Glutamatergic neuron (in vitro differentiated cells): ENCODE measurements around the gene TRAT1. TPM values are rescaled to one million over a fixed set of nuclear protein-coding genes. Genes with fewer than 3 reads are reported as not detected.
"Not testable (repeated sequence)": the region's sequence is repeated elsewhere in the genome, so short reads cannot be mapped to it uniquely, and the experiment has no call there.

Source experiments
- DNase-seq: peaks from one replicate; pipeline ENCODE4 v3.0.0; 2022
- H3K27ac Mint-ChIP-seq: one replicate; pipeline ENCODE4 v1.8.0; 2020; ENCODE audit warnings: mild to moderate bottlenecking, mixed read lengths, inconsistent platforms; ENCODE audit not compliant: unreplicated experiment
- H3K27me3 Mint-ChIP-seq: one replicate; pipeline ENCODE4 v1.8.0; 2020; ENCODE audit warnings: mild to moderate bottlenecking, moderate library complexity, mixed read lengths, inconsistent platforms; ENCODE audit not compliant: unreplicated experiment
- H3K36me3 Mint-ChIP-seq: one replicate; pipeline ENCODE4 v1.8.0; 2020; ENCODE audit warnings: mild to moderate bottlenecking, mixed read lengths, inconsistent platforms; ENCODE audit not compliant: unreplicated experiment
- H3K4me1 Mint-ChIP-seq: one replicate; pipeline ENCODE4 v1.8.0; 2020; ENCODE audit warnings: mild to moderate bottlenecking, low read depth, mixed read lengths, inconsistent platforms; ENCODE audit not compliant: unreplicated experiment
- H3K4me3 Mint-ChIP-seq: one replicate; pipeline ENCODE4 v1.8.0; 2020; ENCODE audit warnings: mild to moderate bottlenecking, mixed read lengths, inconsistent platforms; ENCODE audit not compliant: unreplicated experiment
- H3K9me3 Mint-ChIP-seq: one replicate; pipeline ENCODE4 v1.8.0; 2020; ENCODE audit warnings: mild to moderate bottlenecking, moderate library complexity, mixed read lengths, inconsistent platforms; ENCODE audit not compliant: unreplicated experiment
- total RNA-seq: library from RNA; stranded (reverse); fragmentation: NEBNext Ultra II Directional; extraction: Animal tissue kit (Norgen Biotek cat#: 25700); gene quantifications from one replicate; pipeline ENCODE4 v1.2.1, GENCODE V29; 2021; ENCODE audit not compliant: unreplicated experiment
- TF ChIP-seq, protein P1 (sequence below): fragments of 200-600 bp; sonication (generic); IDR thresholded peaks from one replicate; pipeline ENCODE4 v1.5.0; 2021; ENCODE audit not compliant: partially characterized antibody, unreplicated experiment

The TRAT1 gene
- total RNA-seq, 1 donor from 2014 or later = not detected

DNA sequence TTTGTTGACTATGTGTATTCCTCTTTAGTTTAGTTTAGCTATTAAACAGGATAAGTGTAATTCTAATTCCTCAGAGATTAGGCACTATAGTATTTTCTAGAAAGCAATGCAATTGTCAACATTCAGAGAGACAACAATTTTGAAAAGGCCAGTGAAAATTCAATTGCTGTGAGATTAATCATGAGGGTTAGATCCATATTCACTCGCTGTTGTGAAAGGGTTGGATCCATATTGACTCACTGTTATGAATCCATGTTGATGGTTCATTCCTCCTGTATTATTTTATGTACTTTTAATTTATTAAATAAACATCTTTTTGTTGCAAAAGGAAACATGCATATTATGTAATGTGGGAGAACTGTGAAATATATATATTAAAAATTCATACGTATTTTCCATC, 641 bp downstream of the TRAT1 start:
- no peaks in the 10 kb centered on the region for H3K36me3 Mint-ChIP-seq
- DNase-seq = no peak
- H3K9me3 Mint-ChIP-seq = no peaks in the 10 kb centered on the region
- TF ChIP-seq, protein P1, sequence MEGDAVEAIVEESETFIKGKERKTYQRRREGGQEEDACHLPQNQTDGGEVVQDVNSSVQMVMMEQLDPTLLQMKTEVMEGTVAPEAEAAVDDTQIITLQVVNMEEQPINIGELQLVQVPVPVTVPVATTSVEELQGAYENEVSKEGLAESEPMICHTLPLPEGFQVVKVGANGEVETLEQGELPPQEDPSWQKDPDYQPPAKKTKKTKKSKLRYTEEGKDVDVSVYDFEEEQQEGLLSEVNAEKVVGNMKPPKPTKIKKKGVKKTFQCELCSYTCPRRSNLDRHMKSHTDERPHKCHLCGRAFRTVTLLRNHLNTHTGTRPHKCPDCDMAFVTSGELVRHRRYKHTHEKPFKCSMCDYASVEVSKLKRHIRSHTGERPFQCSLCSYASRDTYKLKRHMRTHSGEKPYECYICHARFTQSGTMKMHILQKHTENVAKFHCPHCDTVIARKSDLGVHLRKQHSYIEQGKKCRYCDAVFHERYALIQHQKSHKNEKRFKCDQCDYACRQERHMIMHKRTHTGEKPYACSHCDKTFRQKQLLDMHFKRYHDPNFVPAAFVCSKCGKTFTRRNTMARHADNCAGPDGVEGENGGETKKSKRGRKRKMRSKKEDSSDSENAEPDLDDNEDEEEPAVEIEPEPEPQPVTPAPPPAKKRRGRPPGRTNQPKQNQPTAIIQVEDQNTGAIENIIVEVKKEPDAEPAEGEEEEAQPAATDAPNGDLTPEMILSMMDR = no peak
- H3K27ac Mint-ChIP-seq = no peak overlapping the region
- no peaks in the 10 kb centered on the region for H3K4me1 Mint-ChIP-seq
- no peaks in the 10 kb centered on the region for H3K27me3 Mint-ChIP-seq
- no peak overlapping the region for H3K4me3 Mint-ChIP-seq

DNA sequence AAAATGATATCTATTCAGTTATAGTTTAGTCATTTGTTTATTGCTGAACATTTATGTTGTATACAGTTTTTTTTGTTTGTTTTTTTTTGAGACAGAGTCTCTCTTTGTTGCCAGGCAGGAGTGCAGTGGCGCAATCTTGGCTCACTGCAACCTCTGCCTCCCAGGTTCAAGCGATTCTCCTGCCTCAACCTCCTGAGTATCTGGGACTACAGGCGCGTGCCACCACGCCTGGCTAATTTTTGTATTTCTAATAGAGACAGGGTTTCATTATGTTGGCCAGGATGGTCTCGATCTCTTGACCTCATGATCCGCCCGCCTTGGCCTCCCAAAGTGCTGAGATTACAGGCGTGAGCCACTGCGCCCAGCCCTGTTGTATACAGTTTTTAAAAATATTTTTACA, 1.2 kb downstream of the TRAT1 start:
- DNase-seq, H3K4me3 Mint-ChIP-seq, H3K4me1 Mint-ChIP-seq, H3K27me3 Mint-ChIP-seq, H3K9me3 Mint-ChIP-seq, H3K36me3 Mint-ChIP-seq, H3K27ac Mint-ChIP-seq: not testable (repeated sequence)

DNA sequence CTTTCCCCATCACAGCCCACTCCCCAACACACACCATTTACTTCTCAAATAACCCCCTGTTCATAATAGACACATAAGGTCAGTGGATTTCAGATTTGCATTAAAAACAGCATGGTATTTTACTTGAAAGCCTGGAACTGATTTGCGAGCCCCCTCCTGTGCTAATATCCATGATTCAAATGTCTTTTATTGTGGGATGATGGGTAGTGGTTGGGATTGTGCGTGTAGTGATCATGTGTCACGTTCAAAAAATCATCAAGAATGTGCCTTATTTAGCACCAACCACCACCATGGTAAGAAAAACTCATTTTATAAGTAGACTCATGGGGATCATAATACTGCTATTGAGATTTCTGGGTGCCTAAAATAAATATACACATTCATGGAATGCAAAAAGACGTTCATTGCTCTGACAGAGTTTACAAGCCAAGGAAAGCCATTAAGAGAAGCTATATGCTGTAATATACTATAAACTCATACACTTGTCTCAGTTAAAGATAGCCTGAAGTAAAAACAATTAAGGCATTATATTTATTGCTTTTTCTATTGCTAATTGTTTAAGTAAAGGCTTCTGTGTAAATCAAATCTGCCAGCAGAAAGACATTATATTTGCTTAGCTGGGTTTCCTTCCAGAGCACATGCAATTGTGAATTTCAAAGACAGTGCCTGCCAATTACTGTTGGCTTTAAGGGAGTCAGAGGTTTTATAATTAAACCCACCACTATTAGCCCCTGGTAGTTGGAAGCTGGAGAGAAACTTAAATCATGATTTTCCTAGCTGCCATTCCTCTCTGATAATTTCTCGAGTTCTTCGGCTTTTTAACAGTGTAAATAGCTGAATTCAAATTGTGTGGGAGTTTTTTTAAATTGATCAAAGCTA, 4.0 kb downstream of the TRAT1 start:
- H3K27ac Mint-ChIP-seq = no peak overlapping the region

DNA sequence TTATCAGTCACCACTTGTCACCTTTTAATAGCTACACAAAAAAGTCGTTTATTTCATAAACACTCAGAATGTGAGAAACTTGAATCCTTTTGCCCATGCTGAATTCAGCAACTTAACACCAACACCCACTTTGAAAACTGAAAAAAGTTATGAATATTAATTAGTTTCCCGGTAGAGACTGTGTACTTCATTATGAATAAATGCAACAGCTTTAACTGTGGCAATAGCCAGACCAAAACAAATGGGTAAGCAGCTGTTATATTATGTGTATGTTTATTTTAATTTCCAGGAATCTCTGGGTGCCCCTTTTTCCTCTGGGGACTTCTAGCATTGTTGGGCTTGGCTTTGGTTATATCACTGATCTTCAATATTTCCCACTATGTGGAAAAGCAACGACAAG, 7.8 kb downstream of the TRAT1 start:
- no peak overlapping the region for H3K4me3 Mint-ChIP-seq
- DNase-seq = no peak
- no peak overlapping the region for H3K27ac Mint-ChIP-seq
- no peaks in the 10 kb centered on the region for H3K4me1 Mint-ChIP-seq
- no peaks in the 10 kb centered on the region for H3K36me3 Mint-ChIP-seq
- no peaks in the 10 kb centered on the region for H3K9me3 Mint-ChIP-seq
- TF ChIP-seq, protein P1 = no peak
- no peaks in the 10 kb centered on the region for H3K27me3 Mint-ChIP-seq

More for the DNA sequence above, 4.0 kb downstream of the TRAT1 start:
- TF ChIP-seq, protein P1 = no peak
- H3K9me3 Mint-ChIP-seq = no peaks in the 10 kb centered on the region
- no peaks in the 10 kb centered on the region for H3K4me1 Mint-ChIP-seq
- H3K27me3 Mint-ChIP-seq = no peaks in the 10 kb centered on the region
- no peak overlapping the region for H3K4me3 Mint-ChIP-seq
- H3K36me3 Mint-ChIP-seq = no peaks in the 10 kb centered on the region
- DNase-seq = no peak

DNA sequence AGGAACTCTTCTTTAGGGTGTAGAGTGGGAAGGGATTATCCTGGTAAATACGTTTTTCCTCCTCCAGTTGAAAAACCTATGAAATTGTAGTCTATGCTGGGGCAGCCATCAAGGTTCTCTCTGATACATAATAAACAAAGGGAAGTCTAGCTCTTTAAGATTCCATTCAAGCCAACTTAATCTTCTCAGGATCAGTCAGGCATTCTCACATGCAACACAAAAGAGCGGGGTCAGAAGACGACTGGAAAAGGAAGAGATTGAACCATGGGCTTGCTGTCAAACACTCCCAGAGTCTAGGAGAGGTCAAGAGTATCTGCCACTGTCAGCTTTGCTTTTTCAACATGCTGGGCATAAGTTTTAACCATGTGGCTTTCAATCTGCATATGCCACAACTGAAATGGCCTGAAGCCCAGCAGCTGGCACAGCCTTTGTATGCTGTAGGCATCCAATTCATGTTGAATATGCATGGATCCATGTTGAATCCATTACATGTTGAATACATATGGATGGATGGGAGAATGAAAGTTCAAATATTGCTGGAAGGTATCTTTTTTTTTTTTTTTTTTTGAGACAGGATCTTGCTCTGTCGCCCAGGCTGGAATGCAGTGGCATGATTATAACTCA, 8.5 kb downstream of the TRAT1 start:
- Mint-ChIP-seq H3K4me1 (no peaks in the 10 kb centered on the region), H3K9me3 (no peaks in the 10 kb centered on the region), H3K27me3 (no peaks in the 10 kb centered on the region), H3K36me3 (no peaks in the 10 kb centered on the region), H3K4me3 (no peak overlapping the region), H3K27ac (no peak overlapping the region)
- DNase-seq = no peak
- TF ChIP-seq, protein P1 = no peak
